Measurements from ENCODE around the gene PTGES2.
A peak's percentile ranks its signal among the peaks of the same experiment; 100 is the strongest.

PTGES2 gene

DNA sequence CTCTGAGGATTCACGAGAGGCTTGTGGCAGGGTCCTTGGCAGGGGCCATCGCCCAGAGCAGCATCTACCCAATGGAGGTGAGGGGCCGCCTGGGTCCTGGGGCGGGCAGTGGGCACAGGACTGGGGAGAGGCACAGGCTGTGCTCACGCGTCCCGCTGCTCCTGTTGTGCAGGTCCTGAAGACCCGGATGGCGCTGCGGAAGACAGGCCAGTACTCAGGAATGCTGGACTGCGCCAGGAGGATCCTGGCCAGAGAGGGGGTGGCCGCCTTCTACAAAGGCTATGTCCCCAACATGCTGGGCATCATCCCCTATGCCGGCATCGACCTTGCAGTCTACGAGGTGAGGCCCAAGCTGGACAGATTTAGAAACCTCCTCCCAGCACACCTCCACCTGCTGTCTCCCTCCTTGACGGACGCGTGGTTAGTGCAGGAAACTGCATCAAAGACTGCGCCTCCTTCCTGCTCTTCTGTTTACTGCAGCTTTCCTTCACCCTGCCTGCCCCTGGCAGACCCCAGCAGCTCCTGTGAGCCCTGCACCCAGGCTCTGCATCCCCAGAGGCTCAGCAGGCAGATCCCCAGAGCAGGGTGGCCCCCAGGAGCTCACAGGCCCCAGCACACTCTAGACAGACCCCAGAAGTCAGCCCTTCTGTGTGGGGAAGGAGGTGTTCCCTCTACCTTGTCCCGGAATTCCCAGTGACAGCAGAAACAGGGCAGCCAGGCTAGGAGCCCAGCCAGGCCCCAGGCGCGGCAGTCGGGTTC lies 21.2 kb downstream of the PTGES2 start:
- no peak for FAIRE-seq

DNA sequence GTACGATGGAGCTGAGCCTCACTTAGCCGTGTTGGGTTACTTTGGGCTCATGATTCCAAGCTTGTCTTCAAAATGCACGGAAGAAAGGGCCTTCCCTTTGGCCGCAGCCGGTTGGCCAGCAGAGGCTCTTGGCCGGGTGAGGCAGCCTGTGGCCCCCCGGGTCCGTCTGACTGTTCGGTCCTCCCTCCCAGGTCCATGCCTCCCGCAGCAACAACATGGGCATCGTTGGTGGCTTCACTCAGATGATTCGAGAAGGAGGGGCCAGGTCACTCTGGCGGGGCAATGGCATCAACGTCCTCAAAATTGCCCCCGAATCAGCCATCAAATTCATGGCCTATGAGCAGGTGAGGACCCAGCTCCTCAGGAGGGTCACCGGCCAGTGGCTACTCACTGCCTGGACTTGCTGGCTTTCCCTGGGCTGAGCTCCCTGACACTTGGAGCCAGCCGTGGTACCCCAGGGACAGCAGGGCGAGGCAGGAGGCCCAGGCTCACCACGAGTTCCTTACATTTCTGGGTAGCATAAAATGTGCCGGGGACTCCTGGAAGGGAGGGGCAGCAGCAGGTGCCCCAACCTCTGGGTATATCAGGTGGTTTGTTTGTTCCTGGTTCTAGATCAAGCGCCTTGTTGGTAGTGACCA lies 21.9 kb downstream of the PTGES2 start:
- FAIRE-seq: no peak
- DNase-seq (ENCODE audit: low spot score): no peak

More for the DNA sequence above, 21.2 kb downstream of the PTGES2 start:
- no peak for DNase-seq (ENCODE audit: low spot score)

DNA sequence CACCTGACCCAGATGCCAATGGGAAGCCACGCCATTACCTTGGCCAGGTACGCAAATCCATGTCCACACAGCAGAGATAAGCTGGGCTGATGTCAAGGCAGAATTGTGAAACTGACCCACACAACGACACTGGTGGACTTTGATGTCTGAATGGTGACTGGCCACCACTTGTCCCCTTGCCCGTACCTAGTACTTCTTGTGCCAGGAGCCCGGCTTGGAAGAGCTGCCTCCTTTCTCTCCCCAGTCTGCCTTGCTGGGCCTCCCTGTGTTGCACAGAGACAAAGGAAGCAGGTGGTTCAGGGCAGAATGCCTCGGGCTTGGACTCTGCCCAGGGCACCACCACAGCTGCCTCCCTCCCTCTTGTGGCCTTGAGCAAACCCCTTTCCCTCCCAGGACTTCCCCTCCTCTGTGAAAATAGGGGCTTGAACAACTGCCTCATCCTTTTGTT lies 23.3 kb downstream of the PTGES2 start:
- FAIRE-seq: no peak
- DNase-seq (ENCODE audit: low spot score): no peak

DNA sequence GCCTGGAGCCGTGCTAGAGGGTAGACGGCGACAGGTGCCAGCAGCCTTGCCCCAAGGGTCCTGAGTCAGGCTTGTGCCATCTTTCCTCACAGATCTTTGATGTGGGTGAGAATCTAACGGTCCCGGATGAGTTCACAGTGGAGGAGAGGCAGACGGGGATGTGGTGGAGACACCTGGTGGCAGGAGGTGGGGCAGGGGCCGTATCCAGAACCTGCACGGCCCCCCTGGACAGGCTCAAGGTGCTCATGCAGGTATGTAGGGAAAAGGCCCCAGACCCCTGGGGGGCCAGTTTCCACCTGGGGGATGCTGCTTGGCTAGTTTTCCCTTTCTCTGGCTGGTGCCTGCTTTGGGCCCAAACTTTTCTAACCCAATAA lies 24.0 kb downstream of the PTGES2 start:
- FAIRE-seq (no peak), DNase-seq (ENCODE audit: low spot score) (no peak)

DNA sequence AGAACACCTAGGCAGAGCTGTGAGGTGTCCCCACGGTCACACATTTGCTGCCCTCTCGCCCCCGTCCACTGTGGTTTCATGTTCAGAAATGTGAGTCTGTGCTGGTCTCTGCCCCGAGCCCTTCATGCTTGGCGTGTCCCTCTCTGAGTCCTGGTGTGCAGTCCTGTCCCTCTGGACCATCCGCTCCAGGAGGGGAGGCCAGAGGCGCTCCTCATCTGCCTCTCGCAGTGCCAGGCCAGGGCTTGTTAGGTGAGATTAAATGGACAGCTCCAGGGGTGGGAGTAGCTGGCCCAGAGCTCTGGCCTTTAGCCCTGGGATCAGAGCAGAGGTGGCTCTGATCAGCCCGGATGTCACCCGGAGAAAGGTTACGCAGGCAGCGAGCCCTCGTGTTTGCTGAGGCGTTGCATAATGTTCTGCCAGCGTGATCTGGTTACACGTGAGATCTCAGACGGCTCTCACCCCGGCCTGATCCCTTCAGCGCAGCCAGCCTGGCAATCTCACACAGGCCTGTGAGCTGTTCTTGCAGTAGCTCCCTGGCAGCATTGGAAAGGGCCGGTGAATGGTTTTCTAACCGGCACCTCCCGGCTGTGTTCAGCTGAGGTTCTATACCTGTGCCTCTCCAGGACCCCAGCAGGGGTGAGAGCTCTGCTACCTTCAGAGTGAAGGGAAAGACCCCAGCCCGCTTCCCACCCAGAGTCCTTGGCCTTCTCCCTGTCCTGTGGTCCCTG lies 24.5 kb downstream of the PTGES2 start:
- FAIRE-seq (no peak), DNase-seq (ENCODE audit: low spot score) (no peak)

DNA sequence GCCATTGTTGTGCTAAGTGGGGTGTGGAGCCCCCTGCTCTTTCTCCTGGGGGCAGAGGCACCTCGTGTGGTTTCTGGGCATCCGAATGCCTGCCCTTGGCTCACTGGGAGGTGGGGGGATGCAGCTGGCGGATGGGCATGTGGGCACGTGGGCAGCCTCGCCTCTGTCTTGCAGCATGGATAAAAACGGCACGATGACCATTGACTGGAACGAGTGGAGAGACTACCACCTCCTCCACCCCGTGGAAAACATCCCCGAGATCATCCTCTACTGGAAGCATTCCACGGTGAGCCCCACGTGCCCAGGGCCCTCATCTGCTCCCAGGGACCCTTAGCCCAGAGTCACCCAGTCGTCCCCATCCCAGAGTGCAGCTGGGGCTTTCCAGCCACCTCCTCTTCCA lies 25.3 kb downstream of the PTGES2 start:
- no peak for FAIRE-seq

DNA sequence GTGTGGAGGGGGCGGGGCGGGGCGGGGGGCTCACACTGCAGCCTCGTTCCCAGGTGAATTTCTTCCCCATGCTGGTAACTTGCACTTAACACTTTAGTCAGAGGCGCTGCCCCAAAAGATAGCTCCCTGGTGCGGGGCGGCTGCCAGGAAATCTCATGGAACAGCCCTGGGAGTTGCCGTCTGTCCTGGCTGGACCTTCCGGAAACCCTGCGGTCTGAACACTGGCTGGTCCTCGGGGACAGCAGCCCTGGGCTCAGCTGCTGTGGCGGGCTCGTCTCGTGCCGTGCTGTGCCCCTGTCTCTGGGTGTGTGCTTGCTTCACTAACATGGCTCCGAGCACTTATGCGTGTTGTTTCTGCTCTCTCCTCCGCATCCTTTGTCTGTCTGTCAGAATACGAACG lies 25.8 kb downstream of the PTGES2 start:
- FAIRE-seq (no peak), DNase-seq (ENCODE audit: low spot score) (no peak)

More for the DNA sequence above, 25.3 kb downstream of the PTGES2 start:
- DNase-seq (ENCODE audit: low spot score): no peak

DNA sequence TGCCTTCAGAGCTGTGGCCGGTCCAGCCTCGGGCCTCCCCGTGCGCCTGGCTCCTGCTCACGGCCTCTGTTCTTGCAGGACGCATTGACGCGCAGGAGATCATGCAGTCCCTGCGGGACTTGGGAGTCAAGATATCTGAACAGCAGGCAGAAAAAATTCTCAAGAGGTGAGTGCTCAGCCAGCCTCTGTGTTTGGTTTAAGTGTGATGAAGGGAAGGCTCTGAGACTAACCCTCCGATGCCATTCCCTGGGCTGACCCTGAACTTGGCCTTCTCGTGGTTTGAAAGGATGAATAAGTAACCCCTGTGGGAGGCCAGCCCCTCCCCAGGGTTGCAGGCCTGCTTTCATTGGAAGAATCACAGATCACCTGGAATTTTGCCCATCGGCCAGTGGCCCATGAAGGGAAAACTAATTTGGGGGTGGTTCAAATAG lies 26.3 kb downstream of the PTGES2 start:
- DNase-seq (ENCODE audit: low spot score) (no peak), FAIRE-seq (no peak)

DNA sequence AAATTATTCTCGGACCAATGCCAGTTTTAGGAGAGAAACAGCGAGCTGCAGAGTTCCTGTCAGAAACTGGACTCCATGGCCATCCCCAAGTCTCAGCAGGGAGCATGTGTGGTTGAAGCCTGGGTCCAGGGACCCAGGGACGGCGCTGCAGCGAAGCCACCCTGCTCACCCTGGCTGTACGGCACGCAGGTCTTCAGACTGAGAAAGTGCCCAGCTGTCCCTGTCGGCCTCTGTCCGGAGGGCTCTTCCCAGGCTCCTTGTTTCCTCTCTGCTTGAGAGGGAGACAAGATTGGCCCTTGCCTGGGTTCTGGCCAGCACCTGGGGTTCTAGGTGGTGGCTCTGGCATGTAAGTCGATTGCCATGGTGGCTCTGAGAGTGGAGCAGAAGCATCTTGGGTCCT lies 26.9 kb downstream of the PTGES2 start:
- DNase-seq (ENCODE audit: low spot score) (no peak), FAIRE-seq (no peak)

DNA sequence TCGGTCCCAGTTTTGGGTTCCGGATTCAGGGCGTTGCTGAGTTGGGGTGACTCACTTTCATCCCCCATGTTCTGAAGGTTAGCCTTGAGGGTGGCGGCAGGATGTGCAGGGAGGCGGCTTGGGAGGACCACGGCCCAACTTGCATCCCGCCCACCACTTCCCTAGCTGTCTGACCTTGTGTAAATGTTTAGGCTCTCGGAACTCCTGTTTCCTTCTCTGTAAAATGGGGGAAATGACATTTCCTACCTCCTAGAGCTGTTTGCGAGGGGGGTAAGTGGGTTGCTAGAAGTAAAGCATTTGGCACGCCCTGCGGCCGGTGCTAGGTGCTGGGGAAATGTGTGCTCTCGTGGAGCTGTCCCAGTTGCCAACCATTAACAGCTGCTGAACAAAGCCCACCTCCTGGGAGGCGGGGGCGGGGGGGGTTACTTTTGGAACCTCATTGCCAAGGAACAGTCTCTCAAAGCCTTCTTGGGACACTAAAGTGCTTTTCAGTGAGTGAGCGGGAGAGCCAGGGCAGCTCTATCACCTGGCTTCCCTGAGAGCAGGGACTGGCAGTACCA lies 27.5 kb downstream of the PTGES2 start:
- DNase-seq (ENCODE audit: low spot score) (no peak), FAIRE-seq (no peak)

DNA sequence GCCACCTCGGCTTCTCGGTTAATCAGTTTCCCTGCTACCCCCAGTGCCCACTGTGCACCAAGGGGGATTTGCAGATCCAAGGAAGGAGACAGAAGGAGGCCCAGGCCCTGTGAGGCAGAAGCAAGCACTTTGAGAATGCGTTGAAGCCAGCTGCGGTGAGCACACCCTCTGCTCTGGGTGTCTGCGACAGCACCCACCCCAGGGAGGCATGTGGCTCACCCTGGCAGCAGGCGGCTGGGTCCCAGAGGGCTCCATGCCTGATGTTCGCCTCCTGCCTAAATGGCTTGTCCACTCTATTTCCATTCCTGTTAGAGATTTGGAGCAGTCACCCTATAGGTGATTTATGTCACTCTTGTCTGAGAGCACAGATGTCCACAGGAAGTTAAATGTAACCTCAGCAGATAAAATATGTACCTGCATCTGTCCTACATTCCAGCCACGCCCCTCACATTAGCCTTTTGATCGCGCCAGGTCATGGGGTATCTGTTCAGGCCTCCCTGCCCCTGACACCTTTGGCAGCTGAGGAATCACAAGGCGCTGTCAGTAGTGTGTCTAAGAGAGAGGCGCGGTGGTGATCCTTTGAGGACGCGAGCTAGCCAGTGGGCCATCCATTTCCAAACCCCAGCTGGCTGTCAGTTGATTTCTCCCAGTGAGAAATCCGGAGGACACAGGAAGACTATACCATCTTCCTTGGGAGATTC lies 28.1 kb downstream of the PTGES2 start:
- no peak for DNase-seq (ENCODE audit: low spot score)
- no peak for FAIRE-seq

DNA sequence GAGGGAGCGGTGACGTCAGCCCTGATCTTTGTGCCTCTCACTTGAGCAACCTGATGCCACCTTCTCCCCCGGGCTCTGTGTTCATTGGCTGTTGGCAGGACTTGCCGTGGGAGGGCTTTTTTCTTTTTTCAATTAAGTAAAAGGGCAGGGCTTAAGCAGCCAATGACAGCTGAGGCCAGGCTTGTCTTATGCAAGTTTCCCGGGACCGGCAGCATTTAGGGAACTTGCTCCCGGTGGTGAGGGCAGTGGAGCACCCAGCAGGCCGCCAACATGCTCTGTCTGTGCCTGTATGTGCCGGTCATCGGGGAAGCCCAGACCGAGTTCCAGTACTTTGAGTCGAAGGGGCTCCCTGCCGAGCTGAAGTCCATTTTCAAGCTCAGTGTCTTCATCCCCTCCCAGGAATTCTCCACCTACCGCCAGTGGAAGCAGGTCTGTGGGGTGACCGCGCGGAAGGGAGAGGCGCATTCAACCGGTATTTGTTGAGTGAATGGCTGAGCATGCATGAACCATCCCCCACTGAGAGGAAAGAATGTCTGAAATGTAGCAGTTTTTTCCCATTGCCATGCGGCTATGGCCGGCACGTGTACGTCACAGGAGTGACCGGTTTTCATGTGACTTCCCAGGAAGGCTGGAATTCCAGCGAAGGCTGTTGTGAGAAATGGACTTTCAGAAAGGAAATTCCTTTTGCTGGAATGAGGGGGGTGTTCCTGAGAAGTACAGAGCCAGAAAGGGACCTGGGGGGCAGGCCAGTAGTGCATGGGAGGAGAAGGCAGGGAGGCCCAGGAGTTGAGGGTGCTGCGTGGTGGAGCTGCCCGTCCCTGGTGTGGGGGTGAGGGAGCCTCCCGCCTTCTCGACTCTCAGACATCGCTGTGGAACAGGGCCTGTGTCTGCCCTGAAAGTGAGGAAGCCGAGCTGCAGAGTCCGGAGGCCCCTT lies 29.0 kb downstream of the PTGES2 start:
- DNase-seq (ENCODE audit: low spot score) (peak; percentile 92), FAIRE-seq (no peak)

DNA sequence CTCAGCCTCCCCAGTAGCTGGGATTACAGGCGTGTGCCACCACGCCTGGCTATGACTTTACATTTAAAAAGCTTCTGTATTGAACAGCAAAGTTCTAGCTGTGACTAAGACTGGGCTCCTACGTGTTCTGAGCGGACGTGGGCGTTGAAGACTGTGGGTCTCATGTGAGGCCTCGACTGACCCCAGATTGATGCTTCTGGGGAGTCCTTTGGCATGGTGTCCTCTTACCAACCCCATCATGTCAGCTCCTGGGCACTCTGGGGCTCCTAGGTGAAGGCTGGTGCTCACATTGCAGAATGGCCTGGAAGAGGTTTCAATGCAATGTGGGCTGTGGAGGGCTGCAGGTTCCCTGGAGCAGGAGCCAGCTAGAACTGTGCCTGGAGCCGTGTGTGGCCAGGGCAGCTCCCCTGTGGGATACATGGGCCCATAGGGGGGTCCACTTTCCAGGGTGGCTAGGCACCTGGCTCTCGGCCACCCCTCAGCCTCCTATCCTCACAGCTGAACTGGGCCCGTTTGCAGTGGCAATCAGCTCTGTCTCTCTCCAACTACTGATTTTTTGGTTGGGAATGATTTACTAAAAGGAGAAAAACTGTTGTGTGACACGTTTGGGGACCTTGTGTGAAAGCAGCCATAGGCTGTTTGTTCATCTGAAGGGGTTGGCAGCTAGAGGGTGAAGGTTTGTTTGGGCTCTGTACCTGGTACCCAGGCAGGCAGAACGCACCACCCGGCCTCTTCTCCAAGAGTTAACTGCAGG lies 29.8 kb downstream of the PTGES2 start:
- FAIRE-seq: no peak
- no peak for DNase-seq (ENCODE audit: low spot score)

DNA sequence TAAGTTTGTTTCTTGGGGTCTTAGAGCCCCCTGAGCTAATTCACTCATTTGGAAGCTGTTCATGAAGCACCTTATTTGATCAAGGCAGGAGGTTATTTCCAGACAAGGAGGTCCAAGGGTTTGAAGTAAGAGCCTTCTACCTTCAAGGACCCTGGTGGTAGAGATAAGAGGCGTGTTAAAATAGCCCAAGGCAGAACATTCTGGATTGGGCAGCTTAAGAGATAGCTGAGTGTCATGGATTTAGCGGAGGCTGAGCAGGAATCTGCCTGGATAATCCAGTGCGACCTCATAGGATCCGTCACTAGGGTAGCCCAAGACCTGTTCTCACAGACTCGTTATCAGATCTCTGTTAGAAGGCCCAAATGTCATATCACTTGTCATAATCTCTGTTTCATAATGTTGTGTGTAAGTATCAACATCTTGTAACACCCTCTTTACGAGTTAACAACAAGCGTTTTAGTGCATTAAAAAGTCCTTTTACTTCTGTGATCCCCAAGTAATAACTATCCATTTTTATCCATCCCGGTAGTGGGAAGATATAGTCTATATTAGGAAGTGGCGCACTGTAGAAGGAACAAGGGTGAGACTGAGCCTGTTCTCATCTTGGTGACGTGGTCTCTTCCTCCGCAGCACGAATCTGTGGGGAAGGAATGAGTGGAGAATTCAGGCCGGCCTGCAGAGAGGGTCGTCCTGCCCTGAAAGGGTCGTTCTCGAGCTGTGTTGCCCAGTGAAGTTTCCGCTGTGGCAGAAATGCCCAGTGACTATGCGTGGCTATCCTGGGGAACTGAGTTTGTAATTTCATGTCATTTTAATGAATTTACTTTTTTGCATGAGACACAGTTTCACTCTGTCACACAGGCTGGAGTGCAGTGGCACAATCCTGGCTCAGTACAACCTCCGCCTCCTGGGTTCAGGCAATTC lies 30.7 kb downstream of the PTGES2 start:
- no peak for DNase-seq (ENCODE audit: low spot score)
- no peak for FAIRE-seq

DNA sequence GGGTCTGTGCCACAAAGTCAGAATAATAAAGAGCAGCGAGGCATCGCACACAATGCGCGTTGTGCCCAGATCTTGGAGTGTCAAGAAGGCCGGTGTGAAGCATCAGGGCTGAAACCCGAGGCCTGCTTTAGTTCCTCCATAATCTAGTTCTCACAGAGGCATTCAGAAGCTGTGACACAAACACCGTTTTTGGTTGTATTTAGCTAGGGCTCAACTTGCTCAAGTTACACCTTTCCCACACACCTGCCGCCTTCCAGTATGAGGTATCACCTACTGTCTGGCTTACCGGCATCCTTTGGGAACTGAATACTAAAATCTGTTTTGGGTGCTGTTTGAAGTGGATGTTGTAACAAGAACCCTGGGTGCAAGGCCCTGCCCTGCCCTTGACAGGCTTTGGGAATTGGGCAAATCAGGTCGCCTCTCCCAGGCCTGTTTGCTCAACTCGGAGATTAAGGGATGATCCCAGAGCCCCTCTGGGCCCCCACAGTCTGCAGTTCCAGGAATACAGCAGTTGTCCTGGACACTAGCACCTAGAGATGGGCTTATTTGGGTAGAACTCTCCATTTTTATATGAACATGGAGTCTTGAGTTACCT lies 32.5 kb downstream of the PTGES2 start:
- DNase-seq (ENCODE audit: low spot score): no peak
- no peak for FAIRE-seq

DNA sequence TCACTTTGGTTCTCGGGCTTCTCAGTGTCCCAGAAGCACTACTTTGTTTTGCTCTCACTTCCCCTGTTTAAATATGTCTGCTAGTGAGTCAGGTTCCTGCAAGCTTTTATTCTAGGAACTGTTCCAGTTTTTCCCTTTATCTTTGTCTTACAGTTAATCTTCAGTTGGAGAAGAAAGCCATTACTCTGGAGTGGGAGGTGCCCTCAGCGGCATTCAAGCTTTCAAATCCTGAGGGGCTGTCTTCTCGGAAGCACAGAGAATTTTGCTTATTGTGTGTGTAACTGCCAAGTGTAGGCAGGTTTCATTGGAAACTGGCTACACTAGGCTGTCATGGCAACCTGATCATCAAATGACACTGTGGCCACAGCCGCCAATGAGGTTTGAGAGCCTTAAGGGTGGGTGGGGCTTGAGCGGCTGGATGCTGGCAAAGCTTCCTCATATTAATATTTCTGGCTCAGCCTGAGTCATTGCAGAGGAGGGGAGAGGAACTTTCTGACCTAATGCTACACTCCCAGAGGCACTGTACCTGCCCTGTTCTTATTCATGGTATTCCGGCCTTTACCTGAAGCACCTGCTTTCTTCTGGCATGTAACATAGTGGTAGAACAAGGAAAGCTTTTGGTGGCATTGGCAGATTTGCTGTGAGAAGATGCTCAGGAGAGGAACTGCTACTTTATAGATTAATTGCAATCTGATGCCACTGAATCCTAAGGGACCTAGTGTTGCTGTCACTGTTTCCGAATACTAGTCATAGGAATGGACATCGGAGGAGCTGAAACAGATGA lies 33.2 kb downstream of the PTGES2 start:
- FAIRE-seq: no peak

DNA sequence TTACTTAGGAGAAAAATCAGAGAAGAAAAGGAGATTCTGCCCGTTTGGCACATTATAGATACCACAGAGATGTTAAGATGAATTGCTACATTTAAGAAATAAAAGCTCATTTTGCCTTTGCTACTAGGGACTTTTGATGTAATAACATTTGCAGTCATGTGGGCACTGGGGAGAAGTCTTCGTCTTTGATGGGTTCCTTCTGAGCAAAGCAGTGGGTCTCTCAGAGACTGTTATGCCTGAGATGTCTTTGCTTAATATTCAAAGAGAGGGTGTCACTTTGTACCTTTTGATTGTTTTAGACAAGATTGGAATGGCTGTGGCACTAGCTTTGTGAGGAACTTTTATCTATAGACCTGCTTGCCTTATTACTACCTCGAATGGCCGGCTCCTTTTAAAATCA lies 34.5 kb downstream of the PTGES2 start:
- FAIRE-seq (no peak), DNase-seq (ENCODE audit: low spot score) (no peak)

More for the DNA sequence above, 33.2 kb downstream of the PTGES2 start:
- peak; percentile 90 for DNase-seq (ENCODE audit: low spot score)
